Endothelial cell of umbilical vein (primary cell): Measurements from ENCODE around the gene NELFE. TPM values are rescaled to one million over a fixed set of nuclear protein-coding genes. Genes with fewer than 3 reads are reported as not detected.

ENCODE experiments used
- BruUV-seq: library from RNA; stranded (reverse); fragments of 400-500 nt; replicated peaks from 2 replicates; lab custom pipeline; 2021; lab: Mats Ljungman, UMichigan
- CTCF ChIA-PET: fragments of 300-600, 350-600 bp; sonication (Branson Sonifier 250); formaldehyde crosslinking; loops from one replicate; lab custom pipeline; 2021; ENCODE audit warnings: antibody characterized with exemption, inconsistent platforms; lab: Charles Lee
- POLR2A ChIA-PET: fragments of 300-600, 350-600 bp; sonication (Branson Sonifier 250); formaldehyde crosslinking; loops from one replicate; lab custom pipeline; 2021; ENCODE audit warnings: antibody characterized with exemption, inconsistent platforms; lab: Charles Lee
- DNase-seq: peaks from one replicate; pipeline ENCODE4 v3.0.0-alpha.2; 2011; ENCODE audit warnings: low read depth, low spot score
- FAIRE-seq: peaks from 2 replicates; lab custom pipeline; 2011; peaks lifted over from hg19 to GRCh38; lab: Jason Lieb, UNC
- H2AFZ ChIP-seq: 2 replicates; pipeline ENCODE4 v1.6.0; 2012; ENCODE audit warnings: low read depth, low read length, control low read depth, inconsistent platforms
- H3K27ac ChIP-seq: 2 replicates; pipeline ENCODE4 v1.5.1; 2011; ENCODE audit warnings: low read depth, mild to moderate bottlenecking, control low read depth, low read length, moderate library complexity; ENCODE audit not compliant: insufficient read depth
- H3K27me3 ChIP-seq, 2 experiments: 2 replicates each; pipeline versions ENCODE4 v1.6.0 to v1.6.1; 2011; ENCODE audit warnings: low read length in 2 of 2, mixed read lengths in 1 of 2; ENCODE audit not compliant: control insufficient read depth in 2 of 2, insufficient read depth in 2 of 2
- H3K36me3 ChIP-seq, 2 experiments: 2 replicates in 1 of 2; 3 replicates in 1 of 2; pipeline ENCODE4 v1.5.1; 2011; ENCODE audit warnings: low read length in 2 of 2, mild to moderate bottlenecking in 1 of 2, moderate library complexity in 1 of 2; ENCODE audit not compliant: control insufficient read depth in 2 of 2, insufficient read depth in 2 of 2; ENCODE audit errors: extremely low read depth in 1 of 2
- H3K4me1 ChIP-seq: 3 replicates; pipeline ENCODE4 v1.5.1; 2011; ENCODE audit warnings: mild to moderate bottlenecking, low read length; ENCODE audit not compliant: control insufficient read depth, insufficient read depth; ENCODE audit errors: extremely low read depth
- H3K4me2 ChIP-seq: 2 replicates; pipeline ENCODE4 v1.6.1; 2011; ENCODE audit warnings: low read length, control low read depth, mixed read lengths; ENCODE audit not compliant: insufficient read depth
- H3K4me3 ChIP-seq, 3 experiments: fragments of 200-600 bp in 1 of 3; sonication (generic), shearing (Covaris generic) in 1 of 3; replicated peaks in 1 of 3; 2 replicates each; pipeline ENCODE4 v1.5.1; 2011 to 2016; ENCODE audit warnings: control low read depth in 3 of 3, low read length in 3 of 3, mild to moderate bottlenecking in 2 of 3, inconsistent platforms in 1 of 3, low read depth in 1 of 3, moderate library complexity in 1 of 3; ENCODE audit not compliant: insufficient read depth in 1 of 3
- H3K79me2 ChIP-seq: 2 replicates; pipeline ENCODE4 v1.6.0; 2012; ENCODE audit warnings: low read length, inconsistent platforms; ENCODE audit not compliant: control insufficient read depth, insufficient read depth
- H3K9ac ChIP-seq: replicated peaks from 2 replicates; pipeline ENCODE3; 2011; ENCODE audit warnings: low read length, control low read depth; ENCODE audit not compliant: insufficient read depth; ENCODE audit errors: extremely low read depth
- H3K9me1 ChIP-seq: replicated peaks from 3 replicates; pipeline ENCODE4 v1.6.0; 2011; ENCODE audit warnings: mild to moderate bottlenecking, low read length; ENCODE audit not compliant: control insufficient read depth, insufficient read depth; ENCODE audit errors: extremely low read depth
- H3K9me3 ChIP-seq: replicated peaks from 2 replicates; pipeline ENCODE4 v1.5.1; 2012; ENCODE audit warnings: low read length, inconsistent platforms; ENCODE audit not compliant: control insufficient read depth, insufficient read depth
- H4K20me1 ChIP-seq: replicated peaks from 2 replicates; pipeline ENCODE3; 2011; ENCODE audit warnings: mild to moderate bottlenecking, low read length; ENCODE audit not compliant: control insufficient read depth, insufficient read depth; ENCODE audit errors: extremely low read depth
- FOS ChIP-seq: IDR thresholded peaks from 2 replicates; pipeline ENCODE4 v1.6.1; 2011; ENCODE audit warnings: mild to moderate bottlenecking, low read length, moderate library complexity, borderline replicate concordance; ENCODE audit not compliant: insufficient read depth
- GATA2 ChIP-seq: IDR thresholded peaks from 2 replicates; pipeline ENCODE4 v1.7.0; 2011; ENCODE audit warnings: low read depth, mild to moderate bottlenecking, moderate library complexity, mixed read lengths, low read length; ENCODE audit not compliant: insufficient read length, insufficient read depth
- JUN ChIP-seq: IDR thresholded peaks from 2 replicates; pipeline ENCODE4 v1.6.1; 2011; ENCODE audit warnings: borderline replicate concordance, low read depth; ENCODE audit not compliant: insufficient read length, insufficient read depth
- MYC ChIP-seq: IDR thresholded peaks from one replicate; pipeline ENCODE4 v1.6.1; 2011; ENCODE audit warnings: mild to moderate bottlenecking, low read depth, low read length
- POLR2A ChIP-seq: IDR thresholded peaks from 2 replicates; pipeline ENCODE4 v1.6.1; 2012; ENCODE audit warnings: low read depth, mild to moderate bottlenecking, control low read depth, low read length
- dilution Hi-C: fragments of 300-500 bp; cut with MboI; formaldehyde crosslinking; loops from one replicate; pipeline ENCODE4 v1.15.0; 2019; ENCODE audit warnings: low sequenced_read_pairs; ENCODE audit not compliant: extremely low pct_ligation_motif_present
- intact Hi-C: fragments of 100-400 bp; cut with micrococcal nuclease; formaldehyde crosslinking; loops from one replicate; pipeline ENCODE4 v1.10.0; 2022
- polyA plus RNA-seq, 4 experiments: library from polyadenylated mRNA; depleted of rRNA in 3 of 4; stranded (reverse) in 3 of 4; unstranded in 1 of 4; fragments of >200 nt; gene quantifications; 2 replicates each; pipeline versions ENCODE4 v1.2.1 to v1.2.3, GENCODE V29; 2011 to 2012; ENCODE audit warnings: missing spikeins in 1 of 4
- total RNA-seq: library from RNA; stranded (reverse); gene quantifications from 2 replicates; pipeline ENCODE4 v1.2.3, GENCODE V29; 2021
- TF ChIP-seq, protein P1 (sequence below), 2 donors: IDR thresholded peaks; 1 replicate in 1 of 2; 2 replicates in 1 of 2; pipeline ENCODE4 v1.5.1; 2011; ENCODE audit warnings: low read length in 2 of 2, mild to moderate bottlenecking in 2 of 2, moderate library complexity in 2 of 2, control low read depth in 1 of 2, inconsistent platforms in 1 of 2, low read depth in 1 of 2; ENCODE audit not compliant: insufficient read depth in 1 of 2; ENCODE audit errors: extremely low read depth in 1 of 2
- TF ChIP-seq, protein P2 (sequence below): IDR thresholded peaks from 2 replicates; pipeline ENCODE4 v1.6.1; 2011; ENCODE audit not compliant: insufficient read depth, insufficient read length

The NELFE gene
- total and polyA plus RNA-seq, 2 donors (not counting 3 experiments of a cell fraction or from before 2014, with no cell fraction given): 55.8 to 68.5 TPM

DNA sequence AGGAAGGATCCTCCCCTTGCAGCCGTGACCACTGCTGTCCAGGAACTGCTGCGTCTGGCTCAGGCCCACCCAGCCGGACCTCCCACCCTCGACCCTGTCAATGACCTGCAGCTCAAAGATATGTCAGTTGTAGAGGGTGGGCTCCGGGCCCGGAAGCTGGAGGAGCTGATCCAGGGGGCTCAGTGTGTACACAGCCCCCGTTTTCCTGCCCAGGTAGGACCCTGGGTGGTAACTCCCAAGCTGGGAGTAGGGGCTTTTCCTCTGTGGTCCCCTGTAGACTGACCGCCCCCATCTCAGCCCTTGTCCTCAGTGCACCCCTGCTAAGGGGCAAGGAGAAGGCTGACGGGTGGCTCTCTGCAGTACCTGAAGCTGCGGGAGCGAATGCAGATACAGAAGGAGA, 9.6 kb upstream of the NELFE start:
- Histone ChIP-seq H3K4me3 (no peak overlapping the region), H3K9me3 (no peaks in the 10 kb centered on the region), H3K79me2 (peaks cover 24% of the 10 kb centered on the region), H4K20me1 (no peaks in the 10 kb centered on the region), H3K9me1 (no peaks in the 10 kb centered on the region), H3K27ac (no peak overlapping the region), H2AFZ (no peak overlapping the region), H3K36me3 (peaks cover 9 to 46% of the 10 kb centered on the region in 2 experiments), H3K4me1 (peaks cover 16% of the 10 kb centered on the region), H3K9ac (no peak overlapping the region), H3K27me3 (no peaks in the 10 kb centered on the region), H3K4me2 (no peak overlapping the region)
- BruUV-seq: no TSS peak
- CTCF ChIA-PET: no interaction called here
- dilution Hi-C loops (no loop called here), intact Hi-C loops (no loop called here)
- no peak for FAIRE-seq
- TF ChIP-seq, protein P1, sequence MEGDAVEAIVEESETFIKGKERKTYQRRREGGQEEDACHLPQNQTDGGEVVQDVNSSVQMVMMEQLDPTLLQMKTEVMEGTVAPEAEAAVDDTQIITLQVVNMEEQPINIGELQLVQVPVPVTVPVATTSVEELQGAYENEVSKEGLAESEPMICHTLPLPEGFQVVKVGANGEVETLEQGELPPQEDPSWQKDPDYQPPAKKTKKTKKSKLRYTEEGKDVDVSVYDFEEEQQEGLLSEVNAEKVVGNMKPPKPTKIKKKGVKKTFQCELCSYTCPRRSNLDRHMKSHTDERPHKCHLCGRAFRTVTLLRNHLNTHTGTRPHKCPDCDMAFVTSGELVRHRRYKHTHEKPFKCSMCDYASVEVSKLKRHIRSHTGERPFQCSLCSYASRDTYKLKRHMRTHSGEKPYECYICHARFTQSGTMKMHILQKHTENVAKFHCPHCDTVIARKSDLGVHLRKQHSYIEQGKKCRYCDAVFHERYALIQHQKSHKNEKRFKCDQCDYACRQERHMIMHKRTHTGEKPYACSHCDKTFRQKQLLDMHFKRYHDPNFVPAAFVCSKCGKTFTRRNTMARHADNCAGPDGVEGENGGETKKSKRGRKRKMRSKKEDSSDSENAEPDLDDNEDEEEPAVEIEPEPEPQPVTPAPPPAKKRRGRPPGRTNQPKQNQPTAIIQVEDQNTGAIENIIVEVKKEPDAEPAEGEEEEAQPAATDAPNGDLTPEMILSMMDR (IDR thresholded peaks at IDR 0.05; ENCODE audit: extremely low read depth in 1 of 2, insufficient read depth in 1 of 2, low read depth in 1 of 2, low read length in 2 of 2): no peak
- TF ChIP-seq FOS (no peak), POLR2A (no peak), GATA2 (no peak), MYC (no peak), JUN (no peak)
- TF ChIP-seq, protein P2, sequence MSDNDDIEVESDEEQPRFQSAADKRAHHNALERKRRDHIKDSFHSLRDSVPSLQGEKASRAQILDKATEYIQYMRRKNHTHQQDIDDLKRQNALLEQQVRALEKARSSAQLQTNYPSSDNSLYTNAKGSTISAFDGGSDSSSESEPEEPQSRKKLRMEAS: no peak
- POLR2A ChIA-PET: no interaction called here
- no peak for DNase-seq
